Stomach (tissue), 9 donors: ENCODE data around the gene MRPL12. TPM values are rescaled to one million over a fixed set of nuclear protein-coding genes. Genes with fewer than 3 reads are reported as not detected.
A peak's percentile ranks its signal among the peaks of the same experiment; 100 is the strongest.

Source experiments
- DNase-seq, 2 donors: peaks; one replicate each; pipeline versions ENCODE4 v3.0.0 to v3.0.0-alpha.2; 2013 to 2019
- H3K27ac ChIP-seq, 5 donors: fragments of 200-600 bp in 4 of 5; sonication (generic) in 4 of 5; one replicate each; pipeline ENCODE4 v1.5.1; 2013 to 2019; ENCODE audit warnings: mild to moderate bottlenecking in 1 of 5, moderate library complexity in 1 of 5
- H3K27me3 ChIP-seq, 3 donors: fragments of 200-600 bp; sonication (generic); one replicate each; pipeline ENCODE4 v1.5.1; 2017 to 2019; ENCODE audit warnings: mixed run types in 1 of 3
- H3K36me3 ChIP-seq, 4 donors: fragments of 200-600 bp; sonication (generic); 1 replicate in 3 of 4; 2 replicates in 1 of 4; pipeline ENCODE4 v1.5.1; 2016 to 2019
- H3K4me1 ChIP-seq, 4 donors: fragments of 200-600 bp; sonication (generic); one replicate each; pipeline ENCODE4 v1.5.1; 2016 to 2019
- H3K4me3 ChIP-seq, 4 donors: fragments of 200-600 bp; sonication (generic) in 3 of 4; one replicate each; pipeline ENCODE4 v1.5.1; 2016 to 2019; ENCODE audit warnings: mild to moderate bottlenecking in 1 of 4
- H3K9me3 ChIP-seq, 4 donors: fragments of 200-600 bp; sonication (generic); one replicate each; pipeline ENCODE4 v1.5.1; 2016 to 2019
- EP300 ChIP-seq: sonication (generic); formaldehyde crosslinking; IDR thresholded peaks from one replicate; pipeline ENCODE4 v1.6.1; 2017; ENCODE audit warnings: antibody characterized with exemption
- POLR2A ChIP-seq, 4 donors: fragments of 450-650 bp; IDR thresholded peaks; one replicate each; pipeline ENCODE4 v1.6.1; 2016; ENCODE audit warnings: antibody characterized with exemption in 4 of 4, control low read depth in 2 of 4, mild to moderate bottlenecking in 1 of 4, moderate library complexity in 1 of 4
- POLR2AphosphoS5 ChIP-seq, 3 donors: sonication (generic); formaldehyde crosslinking; IDR thresholded peaks; one replicate each; pipeline ENCODE4 v1.6.1; 2016; ENCODE audit warnings: antibody characterized with exemption in 3 of 3
- WGBS, 5 donors: extraction: QIAGEN DNeasy Blood & Tissue Kit in 3 of 5; methylation state at CpG; one replicate each; pipeline versions ENCODE4 v1.1.5 to v1.1.7; 2013 to 2018; 5-methylcytosine and 5-hydroxymethylcytosine counted together
- intact Hi-C: fragments of 100-400 bp; cut with DNase I; formaldehyde crosslinking; loops from one replicate; pipeline ENCODE4 v1.15.1; 2023; ENCODE audit warnings: low total_unique reads
- polyA plus RNA-seq, 3 donors: library from polyadenylated mRNA; stranded (reverse); fragments of 200-250 nt; gene quantifications; one replicate each; pipeline ENCODE4 v1.2.3, GENCODE V29; 2013
- total RNA-seq, 5 donors: library from RNA; depleted of rRNA; stranded (reverse); fragments of >200 nt; gene quantifications; one replicate each; pipeline versions ENCODE4 v1.1.0 to v1.2.3, GENCODE V29; 2014 to 2016
- TF ChIP-seq, protein P1 (sequence below), 7 experiments: fragments of 450-650 bp in 4 of 7; fragments of 200-600 bp in 3 of 7; sonication (generic) in 3 of 7; IDR thresholded peaks; one replicate each; pipeline ENCODE4 v1.5.1; 2016 to 2019; ENCODE audit warnings: antibody characterized with exemption in 7 of 7, control low read depth in 2 of 7, mild to moderate bottlenecking in 1 of 7
- donor health status: healthy with polysubstance abuse.
- donor health status: Bipolar disorder and iron deficiency.
- donor health status: healthy.

The MRPL12 gene
- total and polyA plus RNA-seq, 8 donors = 3.5 to 178 (median 71.0) TPM

DNA sequence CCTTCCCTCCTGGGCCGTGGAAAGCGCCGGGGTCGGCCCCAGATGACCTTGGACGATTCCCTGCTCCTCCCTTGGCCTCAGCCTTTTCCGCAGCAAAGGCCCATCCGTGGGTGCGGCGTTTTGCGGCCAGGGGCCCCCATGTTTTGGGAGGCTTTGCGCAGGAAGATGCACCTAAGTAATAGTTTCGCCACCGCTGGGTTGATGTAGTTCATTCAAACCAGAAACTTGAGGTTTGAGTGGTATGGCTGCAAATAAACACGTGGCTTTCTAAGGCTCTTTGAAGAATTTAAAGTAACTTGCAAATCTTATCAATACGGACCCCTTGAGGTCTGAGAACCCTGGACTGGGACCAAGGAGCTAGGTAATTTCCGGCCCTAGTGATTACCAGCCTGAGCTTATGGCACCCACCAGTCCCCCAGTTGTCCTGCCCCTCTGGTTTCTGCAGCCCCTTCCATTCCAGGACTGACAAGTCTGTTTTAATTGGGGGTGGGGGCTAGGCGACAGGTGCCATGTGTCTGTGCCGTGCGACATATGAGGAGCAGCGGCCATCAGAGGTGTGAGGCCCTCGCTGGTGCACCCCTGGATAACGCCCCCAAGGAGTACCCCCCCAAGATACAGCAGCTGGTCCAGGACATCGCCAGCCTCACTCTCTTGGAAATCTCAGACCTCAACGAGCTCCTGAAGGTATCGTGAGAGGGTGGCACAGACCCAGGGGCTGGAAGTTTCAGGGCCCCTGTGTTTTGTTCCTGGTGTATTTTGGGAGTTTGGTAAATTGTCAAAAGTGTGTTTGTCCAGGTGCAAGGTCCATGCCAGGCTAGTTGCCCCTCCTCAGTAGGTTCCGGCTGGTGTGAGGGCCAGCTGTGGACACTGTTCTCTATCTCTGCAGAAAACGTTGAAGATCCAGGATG is 834 bp downstream of the MRPL12 start:
- Histone ChIP-seq H3K36me3 (peaks cover 45 to 67% (median 60%) of the 10 kb centered on the region in 4 donors), H3K9me3 (no peaks in the 10 kb centered on the region), H3K27me3 (no peaks in the 10 kb centered on the region), H3K27ac (peak overlapping the region; percentile 78 to 98 (median 95)), H3K4me3 (peak overlapping the region; percentile 79 to 87 (median 86)), H3K4me1 (peaks cover 33 to 43% (median 40%) of the 10 kb centered on the region in 4 donors)
- DNase-seq = no peak
- TF ChIP-seq POLR2AphosphoS5 (IDR thresholded peaks at IDR 0.05) = no peak
- no peak for TF ChIP-seq POLR2A (IDR thresholded peaks at IDR 0.05)
- no peak for TF ChIP-seq EP300
- TF ChIP-seq, protein P1, sequence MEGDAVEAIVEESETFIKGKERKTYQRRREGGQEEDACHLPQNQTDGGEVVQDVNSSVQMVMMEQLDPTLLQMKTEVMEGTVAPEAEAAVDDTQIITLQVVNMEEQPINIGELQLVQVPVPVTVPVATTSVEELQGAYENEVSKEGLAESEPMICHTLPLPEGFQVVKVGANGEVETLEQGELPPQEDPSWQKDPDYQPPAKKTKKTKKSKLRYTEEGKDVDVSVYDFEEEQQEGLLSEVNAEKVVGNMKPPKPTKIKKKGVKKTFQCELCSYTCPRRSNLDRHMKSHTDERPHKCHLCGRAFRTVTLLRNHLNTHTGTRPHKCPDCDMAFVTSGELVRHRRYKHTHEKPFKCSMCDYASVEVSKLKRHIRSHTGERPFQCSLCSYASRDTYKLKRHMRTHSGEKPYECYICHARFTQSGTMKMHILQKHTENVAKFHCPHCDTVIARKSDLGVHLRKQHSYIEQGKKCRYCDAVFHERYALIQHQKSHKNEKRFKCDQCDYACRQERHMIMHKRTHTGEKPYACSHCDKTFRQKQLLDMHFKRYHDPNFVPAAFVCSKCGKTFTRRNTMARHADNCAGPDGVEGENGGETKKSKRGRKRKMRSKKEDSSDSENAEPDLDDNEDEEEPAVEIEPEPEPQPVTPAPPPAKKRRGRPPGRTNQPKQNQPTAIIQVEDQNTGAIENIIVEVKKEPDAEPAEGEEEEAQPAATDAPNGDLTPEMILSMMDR (IDR thresholded peaks at IDR 0.05) = no peak
- intact Hi-C loops = no loop called here
- 14 to 32% (median 24%) methylated on average over 15 to 27 of the region's 27 CpGs for WGBS, 5 donors

GRCh38 chr17:81705518-81706231 is 2.5 kb downstream of the MRPL12 start:
- Histone ChIP-seq H3K9me3 (no peaks in the 10 kb centered on the region), H3K4me1 (peaks cover 37 to 48% (median 46%) of the 10 kb centered on the region in 4 donors), H3K27me3 (no peaks in the 10 kb centered on the region), H3K4me3 (no peak overlapping the region), H3K27ac (no peak overlapping the region), H3K36me3 (peaks cover 40 to 51% (median 43%) of the 10 kb centered on the region in 4 donors)
- intact Hi-C loops = no loop called here
- no peak for DNase-seq
- 92 to 95% (median 94%) methylated on average over 30 of the region's 30 CpGs for WGBS, 5 donors
- no peak for TF ChIP-seq POLR2A (IDR thresholded peaks at IDR 0.05)
- no peak for TF ChIP-seq POLR2AphosphoS5 (IDR thresholded peaks at IDR 0.05)
- no peak for TF ChIP-seq EP300
- TF ChIP-seq, protein P1 (IDR thresholded peaks at IDR 0.05) = no peak

- Histone ChIP-seq H3K9me3 (no peaks in the 10 kb centered on the region), H3K4me3 (no peak overlapping the region), H3K36me3 (peaks cover 35 to 45% (median 38%) of the 10 kb centered on the region in 4 donors), H3K4me1 (peaks cover 37 to 48% (median 46%) of the 10 kb centered on the region in 4 donors), H3K27ac (no peak overlapping the region), H3K27me3 (no peaks in the 10 kb centered on the region)
- WGBS, 5 donors = 92 to 96% (median 95%) methylated on average over 11 to 17 of the region's 17 CpGs
- DNase-seq = no peak
- intact Hi-C loops = no loop called here
- no peak for TF ChIP-seq EP300
- TF ChIP-seq POLR2AphosphoS5 (IDR thresholded peaks at IDR 0.05) = no peak
- TF ChIP-seq, protein P1 (IDR thresholded peaks at IDR 0.05) = no peak
- no peak for TF ChIP-seq POLR2A (IDR thresholded peaks at IDR 0.05)
These were observed 3.1 kb downstream of the MRPL12 start for GRCh38 chr17:81706232-81706611.
